Mesothelial cell of epicardium (in vitro differentiated cells): ENCODE results near the gene TSC22D1. TPM values are rescaled to one million over a fixed set of nuclear protein-coding genes. Genes with fewer than 3 reads are reported as not detected.
"Not testable (repeated sequence)": the region's sequence is repeated elsewhere in the genome, so short reads cannot be mapped to it uniquely, and the experiment has no call there.

ENCODE experiments used
- DNase-seq, 2 experiments: peaks; one replicate each; pipeline ENCODE4 v3.0.0; 2021; ENCODE audit warnings: low spot score in 2 of 2; ENCODE audit not compliant: unreplicated experiment in 2 of 2
- H3K27ac Mint-ChIP-seq: 2 replicates; pipeline ENCODE4 v1.8.0; 2021; ENCODE audit warnings: mixed read lengths
- H3K27me3 Mint-ChIP-seq: 2 replicates; pipeline ENCODE4 v1.8.0; 2021; ENCODE audit warnings: low read depth, mixed read lengths
- H3K36me3 Mint-ChIP-seq: 2 replicates; pipeline ENCODE4 v1.8.0; 2021; ENCODE audit warnings: mixed read lengths
- H3K4me1 Mint-ChIP-seq: 2 replicates; pipeline ENCODE4 v1.8.0; 2021; ENCODE audit warnings: mixed read lengths
- H3K4me3 Mint-ChIP-seq: 2 replicates; pipeline ENCODE4 v1.8.0; 2021; ENCODE audit warnings: mild to moderate bottlenecking, moderate library complexity, mixed read lengths
- H3K9me3 Mint-ChIP-seq: 2 replicates; pipeline ENCODE4 v1.8.0; 2021; ENCODE audit warnings: mixed read lengths
- total RNA-seq: library from RNA; stranded (reverse); gene quantifications from 3 replicates; pipeline ENCODE4 v1.2.1, GENCODE V29; 2021
- TF ChIP-seq, protein P1 (sequence below): fragments of 200-600 bp; sonication (generic); IDR thresholded peaks from one replicate; pipeline ENCODE4 v1.5.0; 2021; ENCODE audit warnings: antibody characterized with exemption; ENCODE audit not compliant: unreplicated experiment

The TSC22D1 gene
- total RNA-seq, 1 donor from 2014 or later, result 99.5 TPM

DNA sequence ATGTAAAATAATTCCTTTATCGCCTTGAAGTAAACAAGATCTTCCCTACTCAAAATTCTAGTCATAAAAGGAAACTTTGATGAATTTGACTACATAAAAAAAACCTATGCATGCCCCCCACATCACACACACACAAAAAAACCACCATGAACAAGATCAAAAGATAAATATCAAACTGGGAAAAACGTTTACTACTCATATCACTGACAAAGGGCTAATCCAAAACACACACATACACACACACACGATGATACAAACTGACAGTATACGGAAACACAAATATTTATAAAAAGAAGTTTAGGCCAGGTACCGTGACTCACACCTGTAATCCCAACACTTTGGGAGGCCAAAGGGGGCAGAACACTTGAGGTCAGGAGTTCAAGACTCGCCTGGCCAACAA is 61.9 kb downstream of the TSC22D1 start:
- peaks cover 6% of the 10 kb centered on the region for H3K9me3 Mint-ChIP-seq
- TF ChIP-seq, protein P1, sequence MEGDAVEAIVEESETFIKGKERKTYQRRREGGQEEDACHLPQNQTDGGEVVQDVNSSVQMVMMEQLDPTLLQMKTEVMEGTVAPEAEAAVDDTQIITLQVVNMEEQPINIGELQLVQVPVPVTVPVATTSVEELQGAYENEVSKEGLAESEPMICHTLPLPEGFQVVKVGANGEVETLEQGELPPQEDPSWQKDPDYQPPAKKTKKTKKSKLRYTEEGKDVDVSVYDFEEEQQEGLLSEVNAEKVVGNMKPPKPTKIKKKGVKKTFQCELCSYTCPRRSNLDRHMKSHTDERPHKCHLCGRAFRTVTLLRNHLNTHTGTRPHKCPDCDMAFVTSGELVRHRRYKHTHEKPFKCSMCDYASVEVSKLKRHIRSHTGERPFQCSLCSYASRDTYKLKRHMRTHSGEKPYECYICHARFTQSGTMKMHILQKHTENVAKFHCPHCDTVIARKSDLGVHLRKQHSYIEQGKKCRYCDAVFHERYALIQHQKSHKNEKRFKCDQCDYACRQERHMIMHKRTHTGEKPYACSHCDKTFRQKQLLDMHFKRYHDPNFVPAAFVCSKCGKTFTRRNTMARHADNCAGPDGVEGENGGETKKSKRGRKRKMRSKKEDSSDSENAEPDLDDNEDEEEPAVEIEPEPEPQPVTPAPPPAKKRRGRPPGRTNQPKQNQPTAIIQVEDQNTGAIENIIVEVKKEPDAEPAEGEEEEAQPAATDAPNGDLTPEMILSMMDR, result no peak
- no peaks in the 10 kb centered on the region for H3K27me3 Mint-ChIP-seq
- no peak overlapping the region for H3K4me3 Mint-ChIP-seq
- H3K27ac Mint-ChIP-seq, result no peak overlapping the region
- peaks cover 22% of the 10 kb centered on the region for H3K36me3 Mint-ChIP-seq
- H3K4me1 Mint-ChIP-seq, result peaks cover 3% of the 10 kb centered on the region
- no peak for DNase-seq

DNA sequence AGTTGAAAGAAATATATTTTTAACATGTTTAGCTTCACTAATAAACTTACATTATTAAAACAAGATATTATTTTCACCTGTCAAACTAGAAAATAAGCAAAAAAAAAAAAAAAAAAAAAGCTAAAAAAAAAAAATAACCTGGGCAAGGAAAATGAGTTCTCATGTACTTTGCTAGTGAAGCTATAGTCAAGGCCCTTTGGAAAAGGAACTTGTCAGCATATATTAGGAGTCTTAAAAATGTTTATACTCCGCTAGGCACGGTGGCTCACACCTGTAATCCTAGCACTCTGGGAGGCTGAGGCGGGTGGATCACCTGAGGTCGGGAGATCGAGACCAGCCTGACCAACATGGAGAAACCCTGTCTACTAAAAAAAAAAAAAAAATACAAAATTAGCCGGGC is 66.3 kb downstream of the TSC22D1 start:
- not testable (repeated sequence) for H3K4me3 Mint-ChIP-seq, H3K4me1 Mint-ChIP-seq, H3K27me3 Mint-ChIP-seq, DNase-seq, H3K27ac Mint-ChIP-seq, H3K9me3 Mint-ChIP-seq
- peaks cover 22% of the 10 kb centered on the region for H3K36me3 Mint-ChIP-seq

DNA sequence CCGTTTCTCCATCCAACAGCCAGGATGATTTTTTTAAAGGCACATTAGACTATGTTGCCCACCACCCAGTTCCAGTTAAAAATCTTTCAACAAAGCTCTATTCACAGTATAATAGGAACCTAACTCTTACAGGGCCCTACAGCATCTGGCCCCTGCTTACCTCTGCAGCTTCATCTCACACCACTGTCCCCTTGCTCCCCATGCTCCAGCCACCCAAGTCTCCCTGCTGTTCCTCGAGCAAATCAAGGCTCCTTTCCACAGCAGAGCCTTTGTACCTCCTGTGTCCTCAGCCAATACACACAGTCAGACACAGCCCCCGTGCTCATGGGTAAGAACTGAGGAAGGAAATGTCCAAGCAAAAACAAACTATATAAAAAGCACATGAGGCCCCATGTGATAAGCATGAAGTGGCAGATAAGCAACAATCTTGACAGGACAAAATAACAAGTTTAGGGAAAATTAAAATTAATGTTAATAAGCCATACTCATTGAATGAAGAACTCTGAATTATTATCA is 67.5 kb downstream of the TSC22D1 start:
- Mint-ChIP-seq H3K4me1 (peaks cover 10% of the 10 kb centered on the region), H3K27ac (no peak overlapping the region), H3K27me3 (no peaks in the 10 kb centered on the region), H3K36me3 (peaks cover 15% of the 10 kb centered on the region), H3K9me3 (no peaks in the 10 kb centered on the region), H3K4me3 (no peak overlapping the region)
- TF ChIP-seq, protein P1, result no peak
- DNase-seq, result no peak

DNA sequence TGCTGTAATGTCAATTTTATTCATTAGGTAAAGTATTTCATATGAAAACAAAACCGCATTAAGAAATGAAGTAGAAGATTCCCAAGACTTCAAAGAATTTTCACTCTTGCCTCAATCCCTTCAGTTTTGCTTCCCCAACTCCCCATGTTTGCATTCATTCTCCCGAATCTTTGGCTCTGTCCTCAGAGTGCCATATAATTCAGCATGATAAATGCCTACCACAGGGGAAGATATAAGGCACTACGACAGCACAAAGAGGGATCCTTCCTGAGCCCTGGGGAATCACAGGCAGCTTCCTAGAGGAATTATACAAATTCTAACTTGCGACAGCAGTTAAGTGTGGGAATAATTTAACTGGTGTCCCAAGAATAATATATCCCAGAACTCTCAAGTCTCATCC is 68.5 kb downstream of the TSC22D1 start:
- TF ChIP-seq, protein P1, result no peak
- no peak overlapping the region for H3K27ac Mint-ChIP-seq
- H3K4me1 Mint-ChIP-seq, result peaks cover 10% of the 10 kb centered on the region
- DNase-seq, result no peak
- H3K36me3 Mint-ChIP-seq, result peaks cover 7% of the 10 kb centered on the region
- no peaks in the 10 kb centered on the region for H3K9me3 Mint-ChIP-seq
- H3K27me3 Mint-ChIP-seq, result no peaks in the 10 kb centered on the region
- no peak overlapping the region for H3K4me3 Mint-ChIP-seq

DNA sequence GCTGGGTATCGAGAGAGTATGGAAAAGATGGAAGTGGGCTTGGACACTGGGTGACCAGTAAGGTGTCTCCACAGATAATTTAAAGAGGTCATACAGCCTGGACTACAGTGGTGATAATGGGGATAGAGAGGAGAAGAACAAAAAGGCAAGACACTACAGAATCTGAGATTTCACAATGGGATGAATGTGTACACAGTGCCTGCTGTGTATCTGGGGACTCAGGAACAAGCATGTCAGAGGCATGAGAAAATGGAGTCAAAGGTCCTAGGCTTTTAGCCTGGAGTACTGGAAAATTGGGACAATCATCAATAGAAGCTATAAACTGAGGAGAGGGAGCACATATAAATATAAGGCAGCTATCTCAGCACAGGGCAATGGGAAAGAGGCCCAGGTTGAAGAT is 69.4 kb downstream of the TSC22D1 start:
- Mint-ChIP-seq H3K4me1 (peaks cover 10% of the 10 kb centered on the region), H3K4me3 (no peak overlapping the region), H3K27me3 (no peaks in the 10 kb centered on the region), H3K27ac (no peak overlapping the region), H3K9me3 (no peaks in the 10 kb centered on the region), H3K36me3 (peaks cover 5% of the 10 kb centered on the region)
- DNase-seq, result no peak
- TF ChIP-seq, protein P1, result no peak

DNA sequence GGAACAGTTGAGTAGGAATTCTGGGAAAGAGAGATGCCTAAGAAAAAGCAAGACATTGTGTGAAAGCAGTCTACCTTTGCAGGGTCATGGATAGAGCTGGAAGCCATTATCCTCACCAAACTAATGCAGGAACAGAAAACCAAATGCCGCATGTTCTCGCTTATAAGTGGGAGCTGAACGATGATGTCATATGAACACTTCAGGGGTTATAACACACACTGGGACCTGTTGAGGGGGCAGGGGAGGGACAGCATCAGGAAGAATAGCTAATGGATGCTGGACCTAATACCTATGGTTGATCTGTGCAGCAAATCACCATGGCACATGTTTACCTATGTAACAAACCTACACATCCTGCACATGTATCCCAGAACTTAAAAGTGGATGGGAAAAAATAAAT is 69.9 kb downstream of the TSC22D1 start:
- no peak for DNase-seq
- Mint-ChIP-seq H3K4me1 (peaks cover 10% of the 10 kb centered on the region), H3K36me3 (peaks cover 2% of the 10 kb centered on the region), H3K4me3 (no peak overlapping the region), H3K27ac (no peak overlapping the region), H3K27me3 (no peaks in the 10 kb centered on the region), H3K9me3 (no peaks in the 10 kb centered on the region)
- TF ChIP-seq, protein P1, result no peak
